Measurements from ENCODE around the gene ABCA8.

- no peak for TF ChIP-seq ZNF274 (IDR thresholded peaks at IDR 0.05; ENCODE audit: low read depth, low read length)
- TF ChIP-seq YY1 (IDR thresholded peaks at IDR 0.05; ENCODE audit: insufficient read depth, insufficient read length): no peak
Measured at GRCh38 chr17:68863091-68863652, 92.0 kb downstream of the ABCA8 start.
